Esophagus muscularis mucosa (tissue), 4 donors: ENCODE measurements around the gene RFC5. TPM values are rescaled to one million over a fixed set of nuclear protein-coding genes. Genes with fewer than 3 reads are reported as not detected.

Experiments
- DNase-seq: peaks from one replicate; pipeline ENCODE4 v3.0.0-alpha.2; 2017; ENCODE audit errors: extremely low spot score
- H3K27ac ChIP-seq, 4 donors: fragments of 200-600 bp; sonication (generic); replicated peaks in 1 of 4; 1 replicate in 3 of 4; 2 replicates in 1 of 4; pipeline ENCODE4 v1.5.1; 2016 to 2019; ENCODE audit warnings: mild to moderate bottlenecking in 1 of 4
- H3K27me3 ChIP-seq, 4 donors: fragments of 200-600 bp; sonication (generic); one replicate each; pipeline versions ENCODE4 v1.5.1 to v1.6.0; 2016 to 2019
- H3K36me3 ChIP-seq, 4 donors: fragments of 200-600 bp; sonication (generic); one replicate each; pipeline ENCODE4 v1.5.1; 2016 to 2019
- H3K4me1 ChIP-seq, 4 donors: fragments of 200-600 bp; sonication (generic); one replicate each; pipeline ENCODE4 v1.5.1; 2016 to 2019
- H3K4me3 ChIP-seq, 4 donors: fragments of 200-600 bp; sonication (generic); 1 replicate in 2 of 4; 2 replicates in 2 of 4; pipeline ENCODE4 v1.5.1; 2016 to 2019; ENCODE audit warnings: mild to moderate bottlenecking in 4 of 4, moderate library complexity in 1 of 4
- H3K9me3 ChIP-seq, 4 donors: fragments of 200-600 bp; sonication (generic); 1 replicate in 3 of 4; 2 replicates in 1 of 4; pipeline ENCODE4 v1.5.1; 2016 to 2019
- EP300 ChIP-seq: sonication (generic); formaldehyde crosslinking; IDR thresholded peaks from one replicate; pipeline ENCODE4 v1.6.1; 2017; ENCODE audit warnings: antibody characterized with exemption
- POLR2A ChIP-seq: fragments of 450-650 bp; IDR thresholded peaks from one replicate; pipeline ENCODE4 v1.6.1; 2017; ENCODE audit warnings: antibody characterized with exemption, moderate library complexity, mild to moderate bottlenecking, low read depth
- POLR2AphosphoS5 ChIP-seq, 2 donors: sonication (generic); formaldehyde crosslinking; IDR thresholded peaks; one replicate each; pipeline ENCODE4 v1.6.1; 2017; ENCODE audit warnings: antibody characterized with exemption in 2 of 2
- WGBS: methylation state at CpG from one replicate; pipeline ENCODE4 v1.1.5; 2018; 5-methylcytosine and 5-hydroxymethylcytosine counted together
- intact Hi-C: fragments of 100-400 bp; cut with DNase I; formaldehyde crosslinking; loops from one replicate; pipeline ENCODE4 v1.15.1; 2023
- total RNA-seq, 4 donors: library from RNA; depleted of rRNA; stranded (reverse); fragments of >200 nt; gene quantifications; one replicate each; pipeline versions ENCODE4 v1.1.0 to v1.2.1, GENCODE V29; 2016
- TF ChIP-seq, protein P1 (sequence below), 3 experiments: fragments of 200-600 bp in 2 of 3; fragments of 450-650 bp in 1 of 3; sonication (generic) in 2 of 3; IDR thresholded peaks; one replicate each; pipeline ENCODE4 v1.5.1; 2017 to 2019; ENCODE audit warnings: antibody characterized with exemption in 3 of 3, mild to moderate bottlenecking in 2 of 3, moderate library complexity in 1 of 3

RFC5 gene
- total RNA-seq, 4 donors from 2014 or later, result 8.7 to 11.3 (median 10.0) TPM

DNA sequence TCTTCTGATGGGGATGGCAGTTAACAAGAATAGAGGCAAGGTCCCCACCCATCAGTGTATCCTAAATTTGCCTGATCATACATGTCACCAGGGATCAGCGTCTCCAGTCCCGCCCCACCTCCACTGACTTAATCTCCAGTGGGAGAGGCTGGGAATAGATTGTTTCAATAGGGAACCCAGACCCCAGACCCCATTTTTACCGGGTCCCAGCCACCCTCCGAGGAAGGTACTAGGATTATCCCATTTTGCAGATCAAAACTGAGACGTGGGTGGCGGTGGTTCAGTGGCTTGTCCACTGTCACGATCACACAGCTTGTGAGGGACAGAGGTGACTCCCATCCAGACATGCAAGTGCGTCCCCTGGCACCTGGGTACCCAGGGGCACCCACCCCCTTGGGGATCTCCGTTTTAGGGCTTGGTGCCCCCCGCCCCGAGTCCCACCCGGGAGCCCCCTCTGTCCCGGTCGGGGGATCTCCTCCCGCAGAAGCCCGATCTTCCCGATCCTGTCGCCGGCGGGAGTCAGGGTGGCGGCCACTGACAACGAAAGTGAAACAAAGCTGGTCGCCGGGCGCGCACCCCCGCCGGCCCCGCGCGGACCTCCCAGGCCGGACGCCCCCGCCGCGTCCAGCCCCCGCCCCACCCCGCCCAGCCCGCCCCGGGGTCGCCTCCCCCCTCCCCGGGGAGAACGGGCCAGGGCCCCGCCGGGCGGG is 44.0 kb downstream of the RFC5 start:
- no peaks in the 10 kb centered on the region for H3K27me3 ChIP-seq
- intact Hi-C loops, result loop anchor here (2.0 to 5.0 kb wide), 3 partner anchors 42 to 312 kb away; partner anchors contain the start of genes PEBP1 and TAOK3
- no peak for DNase-seq
- peaks cover 28 to 67% (median 52%) of the 10 kb centered on the region in 4 donors for H3K4me1 ChIP-seq
- peak overlapping the region; percentile 96 to 97 (median 96) for H3K27ac ChIP-seq
- TF ChIP-seq EP300 (no peak), POLR2A (no peak), POLR2AphosphoS5 (IDR thresholded peaks at IDR 0.05) (no peak)
- TF ChIP-seq, protein P1, sequence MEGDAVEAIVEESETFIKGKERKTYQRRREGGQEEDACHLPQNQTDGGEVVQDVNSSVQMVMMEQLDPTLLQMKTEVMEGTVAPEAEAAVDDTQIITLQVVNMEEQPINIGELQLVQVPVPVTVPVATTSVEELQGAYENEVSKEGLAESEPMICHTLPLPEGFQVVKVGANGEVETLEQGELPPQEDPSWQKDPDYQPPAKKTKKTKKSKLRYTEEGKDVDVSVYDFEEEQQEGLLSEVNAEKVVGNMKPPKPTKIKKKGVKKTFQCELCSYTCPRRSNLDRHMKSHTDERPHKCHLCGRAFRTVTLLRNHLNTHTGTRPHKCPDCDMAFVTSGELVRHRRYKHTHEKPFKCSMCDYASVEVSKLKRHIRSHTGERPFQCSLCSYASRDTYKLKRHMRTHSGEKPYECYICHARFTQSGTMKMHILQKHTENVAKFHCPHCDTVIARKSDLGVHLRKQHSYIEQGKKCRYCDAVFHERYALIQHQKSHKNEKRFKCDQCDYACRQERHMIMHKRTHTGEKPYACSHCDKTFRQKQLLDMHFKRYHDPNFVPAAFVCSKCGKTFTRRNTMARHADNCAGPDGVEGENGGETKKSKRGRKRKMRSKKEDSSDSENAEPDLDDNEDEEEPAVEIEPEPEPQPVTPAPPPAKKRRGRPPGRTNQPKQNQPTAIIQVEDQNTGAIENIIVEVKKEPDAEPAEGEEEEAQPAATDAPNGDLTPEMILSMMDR (IDR thresholded peaks at IDR 0.05), result no peak
- H3K36me3 ChIP-seq, result no peaks in the 10 kb centered on the region
- H3K4me3 ChIP-seq, result peak overlapping the region; percentile 79 to 87 (median 82)
- H3K9me3 ChIP-seq, result no peaks in the 10 kb centered on the region
- 3% methylated on average over 12 of the region's 46 CpGs for WGBS

DNA sequence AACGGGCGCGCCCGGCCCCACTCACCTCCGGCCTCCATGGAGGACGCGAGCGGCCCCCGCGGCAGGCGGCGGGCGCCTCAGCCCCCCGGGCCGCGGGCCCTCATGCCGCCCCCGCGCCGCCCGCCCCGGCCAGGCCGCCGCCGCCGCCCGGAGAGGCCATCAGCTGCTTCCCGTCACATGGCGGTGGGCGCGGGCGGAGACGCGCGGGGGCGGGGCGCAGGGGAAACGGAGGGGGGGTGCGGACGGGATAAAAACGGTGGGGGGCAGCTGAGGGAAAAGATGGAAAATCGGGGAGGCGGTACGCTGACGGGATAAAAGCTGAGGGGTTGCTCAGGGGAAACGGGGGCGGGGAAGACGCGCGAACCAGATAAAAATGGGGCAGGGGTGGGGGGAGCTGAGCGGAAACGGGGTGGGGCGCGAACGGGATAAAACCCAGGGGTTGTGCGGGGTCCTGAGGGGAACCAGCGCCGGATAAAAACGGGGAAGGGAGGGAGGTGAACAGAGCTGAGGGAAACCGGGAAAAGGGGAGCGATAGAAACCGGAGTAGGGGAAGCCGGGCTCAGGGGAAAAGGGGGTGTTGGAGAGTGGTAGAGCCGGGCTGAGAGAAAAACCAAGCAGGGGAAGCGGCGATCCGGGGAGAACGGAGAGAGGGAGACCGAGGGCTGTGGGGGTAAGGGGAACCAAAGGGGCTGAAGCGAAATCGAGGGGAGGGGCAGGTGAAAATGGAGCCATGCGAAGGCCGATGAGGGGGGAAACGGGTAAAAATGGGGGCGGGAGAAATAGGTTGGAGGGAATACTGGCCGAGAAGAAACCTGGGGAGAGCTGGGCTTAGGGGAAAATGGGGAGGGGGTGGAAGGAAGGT is 44.7 kb downstream of the RFC5 start, which contains the start of gene WSB2:
Gene WSB2 (minus strand): TSS at position 169 of the 862 bp plus-strand sequence. CDS start 131 bp downstream, at position 38.
- Histone ChIP-seq H3K9me3 (no peaks in the 10 kb centered on the region), H3K4me1 (peaks cover 22 to 60% (median 44%) of the 10 kb centered on the region in 4 donors), H3K27me3 (no peaks in the 10 kb centered on the region), H3K27ac (peak within 1 kb of the TSS; percentile 96 to 97 (median 96)), H3K4me3 (peak within 1 kb of the TSS; percentile 79 to 87 (median 82)), H3K36me3 (no peaks in the 10 kb centered on the region)
- DNase-seq, result peak; percentile 94
- intact Hi-C loops, result loop anchor here (2.0 to 5.0 kb wide), 3 partner anchors 42 to 311 kb away; partner anchors contain the start of genes PEBP1 and TAOK3
- WGBS, result 3% methylated on average over 39 of the region's 76 CpGs
- no peak for TF ChIP-seq EP300
- TF ChIP-seq POLR2AphosphoS5 (IDR thresholded peaks at IDR 0.05), result peak in 1 of 2 donors; percentile 3
- TF ChIP-seq POLR2A, result no peak

DNA sequence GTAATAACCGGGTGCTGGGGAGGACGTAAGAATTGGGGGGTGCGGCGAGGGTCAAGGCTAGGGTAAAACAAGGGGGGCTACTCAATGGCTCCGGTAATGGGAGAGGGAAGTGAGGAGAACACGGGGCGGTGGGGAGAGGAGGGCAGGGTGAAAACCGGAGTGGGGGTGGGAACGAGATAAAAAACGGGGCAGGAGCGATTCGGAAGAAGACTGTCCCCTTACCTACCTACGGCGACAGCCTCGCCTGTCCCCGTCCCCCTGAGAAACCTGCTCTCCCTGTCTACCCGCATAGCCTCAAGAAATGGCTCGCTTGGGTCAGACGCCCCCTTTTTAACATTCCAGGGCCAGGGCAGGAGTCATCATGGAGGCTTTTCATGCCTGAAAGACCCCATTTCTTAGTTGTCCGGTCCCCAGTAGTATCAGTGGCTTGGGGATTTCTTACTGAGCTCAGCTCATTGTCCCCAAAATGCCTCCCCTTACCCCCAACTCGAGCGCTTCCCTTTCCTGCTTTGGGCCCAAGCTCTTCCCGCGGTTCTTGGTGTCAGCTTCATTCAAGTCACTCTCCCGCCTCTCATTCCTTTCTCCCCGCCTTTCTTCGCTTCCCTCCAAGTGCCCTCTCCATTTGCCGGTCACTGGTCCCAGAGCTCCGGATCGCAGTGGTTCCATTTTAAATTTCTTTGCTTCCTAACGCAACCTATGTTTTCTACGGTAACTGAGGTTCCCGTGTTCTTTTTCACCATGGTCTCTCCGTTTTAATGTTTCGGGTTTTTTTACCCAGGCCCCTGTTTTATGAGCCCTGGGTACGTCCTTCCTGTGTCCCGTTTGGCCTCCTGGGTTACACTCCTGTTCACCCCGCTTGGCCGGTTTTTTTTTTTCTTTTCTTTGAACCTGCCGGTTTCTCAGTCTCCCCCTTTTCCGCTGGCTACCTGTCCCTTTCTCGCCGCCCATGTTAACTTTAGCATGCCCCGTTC is 45.7 kb downstream of the RFC5 start:
- H3K4me3 ChIP-seq, result peak overlapping the region; percentile 79 to 87 (median 82)
- H3K36me3 ChIP-seq, result no peaks in the 10 kb centered on the region
- no peaks in the 10 kb centered on the region for H3K9me3 ChIP-seq
- peak overlapping the region; percentile 96 to 97 (median 96) for H3K27ac ChIP-seq
- H3K27me3 ChIP-seq, result no peaks in the 10 kb centered on the region
- peak; percentile 91 for DNase-seq
- WGBS, result 3% methylated on average over 44 of the region's 44 CpGs
- peak in 1 of 2 donors; percentile 42 for TF ChIP-seq POLR2AphosphoS5 (IDR thresholded peaks at IDR 0.05)
- no peak for TF ChIP-seq EP300
- no peak for TF ChIP-seq POLR2A
- TF ChIP-seq, protein P1 (IDR thresholded peaks at IDR 0.05), result no peak
- peaks cover 14 to 51% (median 38%) of the 10 kb centered on the region in 4 donors for H3K4me1 ChIP-seq
- intact Hi-C loops, result loop anchor here (2.0 to 5.0 kb wide), 3 partner anchors 41 to 310 kb away; partner anchors contain the start of genes PEBP1 and TAOK3

DNA sequence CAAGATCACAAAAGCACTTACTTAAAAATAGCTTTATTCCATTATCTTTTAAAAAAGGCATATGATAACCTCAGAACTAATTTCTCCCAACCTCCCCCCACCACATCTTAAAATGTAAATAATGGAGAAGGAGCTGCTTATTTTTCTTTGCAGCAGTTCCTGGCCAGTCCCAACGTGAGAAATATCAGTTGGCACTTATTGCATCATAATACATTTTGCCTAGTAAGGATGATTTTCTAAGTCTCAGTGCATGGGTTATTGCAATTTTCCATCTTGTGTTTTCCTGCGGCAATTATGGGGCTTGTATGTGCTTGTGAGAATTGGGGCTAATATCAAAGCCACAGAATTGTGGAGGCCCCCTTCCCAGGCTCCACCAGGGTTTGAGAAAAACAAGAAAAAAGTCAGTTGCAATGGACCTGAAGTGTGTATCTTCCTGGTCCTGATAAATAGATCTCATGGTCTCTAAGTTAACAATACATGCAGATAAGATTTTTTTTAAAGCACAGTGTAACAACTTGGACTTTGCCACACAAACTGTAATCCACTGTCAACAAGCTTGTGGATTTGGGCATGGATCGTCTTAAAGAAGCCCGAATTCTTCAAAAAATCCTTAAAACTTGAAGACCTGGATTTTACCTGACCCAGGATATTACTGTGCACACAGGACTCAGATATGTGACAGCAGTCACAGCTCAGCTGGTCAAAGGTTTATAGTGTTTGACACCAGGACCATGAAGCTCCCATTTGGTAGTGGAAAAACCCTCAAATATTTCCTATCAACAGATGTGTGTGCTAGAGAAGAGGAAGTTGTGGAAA is 47.3 kb downstream of the RFC5 start:
- Histone ChIP-seq H3K27ac (peak overlapping the region in 1 of 4 donors; percentile 97), H3K4me3 (no peak overlapping the region), H3K36me3 (no peaks in the 10 kb centered on the region), H3K4me1 (peaks cover 14 to 37% (median 36%) of the 10 kb centered on the region in 4 donors), H3K9me3 (no peaks in the 10 kb centered on the region), H3K27me3 (no peaks in the 10 kb centered on the region)
- TF ChIP-seq, protein P1 (IDR thresholded peaks at IDR 0.05), result no peak
- no peak for TF ChIP-seq POLR2AphosphoS5 (IDR thresholded peaks at IDR 0.05)
- TF ChIP-seq EP300, result no peak
- no peak for TF ChIP-seq POLR2A
- 71% methylated on average over 4 of the region's 4 CpGs for WGBS
- no peak for DNase-seq
- intact Hi-C loops, result loop anchor here (5.0 kb wide), 2 partner anchors 74 to 309 kb away; partner anchors contain the start of genes PEBP1 and TAOK3
